ENCODE results near the gene MADD.

MADD gene

GRCh38 chr11:47269829-47270305, at the start of gene MADD:
Gene MADD (plus strand): TSS chr11:47270133.
- DNase-seq, result peak; percentile 91

- DNase-seq, result no peak
Measured at GRCh38 chr11:47220401-47220821, 49.5 kb upstream of the MADD start.

GRCh38 chr11:47222696-47223095, 47.2 kb upstream of the MADD start:
- DNase-seq, result no peak

- DNase-seq, result no peak
Measured at GRCh38 chr11:47225552-47226400, 44.2 kb upstream of the MADD start.

GRCh38 chr11:47229161-47229560, 40.8 kb upstream of the MADD start:
- DNase-seq, result no peak

GRCh38 chr11:47233051-47233450, 36.9 kb upstream of the MADD start:
- DNase-seq, result no peak

- DNase-seq, result peak; percentile 55
Measured at GRCh38 chr11:47233989-47234668, 35.8 kb upstream of the MADD start.

- no peak for DNase-seq
Measured at GRCh38 chr11:47234669-47235100, 35.2 kb upstream of the MADD start.

- DNase-seq, result no peak
Measured at GRCh38 chr11:47235163-47235562, 34.8 kb upstream of the MADD start.

- no peak for DNase-seq
Measured at GRCh38 chr11:47236482-47236881, 33.5 kb upstream of the MADD start.

- DNase-seq, result no peak
Measured at GRCh38 chr11:47239852-47240251, 30.1 kb upstream of the MADD start.

GRCh38 chr11:47241841-47242301, 28.1 kb upstream of the MADD start:
- DNase-seq, result no peak

GRCh38 chr11:47242596-47243192, 27.2 kb upstream of the MADD start:
- no peak for DNase-seq

GRCh38 chr11:47243454-47243853, 26.5 kb upstream of the MADD start:
- DNase-seq, result no peak

- no peak for DNase-seq
Measured at GRCh38 chr11:47244448-47245350, 25.2 kb upstream of the MADD start.

GRCh38 chr11:47245611-47246357, 24.1 kb upstream of the MADD start:
- no peak for DNase-seq

- DNase-seq, result no peak
Measured at GRCh38 chr11:47247502-47247901, 22.4 kb upstream of the MADD start.

GRCh38 chr11:47248304-47248663, 21.6 kb upstream of the MADD start:
- no peak for DNase-seq

- DNase-seq, result peak; percentile 93
Measured at GRCh38 chr11:47248664-47249377, 21.1 kb upstream of the MADD start, which contains the start of gene ACP2. Gene ACP2 (minus strand): TSS chr11:47248814. CDS start chr11:47248789, 25 bp downstream.

GRCh38 chr11:47249378-47249715, 20.6 kb upstream of the MADD start:
- DNase-seq, result no peak

GRCh38 chr11:47251751-47252150, 18.2 kb upstream of the MADD start:
- DNase-seq, result no peak

Measured in femur (tissue), 1 donor.